ENCODE results near the gene MSI2.

MSI2 gene

GRCh38 chr17:57338257-57338914 lies 82.1 kb downstream of the MSI2 start (continued):
- TF ChIP-seq POU6F1 (CRISPR knock-in tag; IDR thresholded peaks at IDR 0.05; ENCODE audit: borderline replicate concordance, low read depth) (no peak), ZFP30 (CRISPR knock-in tag; IDR thresholded peaks at IDR 0.05) (no peak), TSHZ2 (CRISPR knock-in tag; IDR thresholded peaks at IDR 0.05) (no peak), RARB (CRISPR knock-in tag; IDR thresholded peaks at IDR 0.05) (no peak), CSDC2 (CRISPR knock-in tag; IDR thresholded peaks at IDR 0.05) (no peak), BACH2 (CRISPR knock-in tag; IDR thresholded peaks at IDR 0.05; ENCODE audit: borderline replicate concordance) (no peak)

- ATAC-seq, result no peak
- no peak for TF ChIP-seq PATZ1 (CRISPR knock-in tag; IDR thresholded peaks at IDR 0.05; ENCODE audit: borderline replicate concordance)
- TF ChIP-seq ARNTL (CRISPR knock-in tag; IDR thresholded peaks at IDR 0.05; ENCODE audit: borderline replicate concordance, low read depth), result no peak
Observed at GRCh38 chr17:57340160-57340981, 84.0 kb downstream of the MSI2 start.

GRCh38 chr17:57341611-57342540 lies 85.6 kb downstream of the MSI2 start:
- no peak for TF ChIP-seq ZNF565 (CRISPR knock-in tag; conservative IDR thresholded peaks at IDR 0.05; ENCODE audit: low read depth)
- no peak for TF ChIP-seq ZNF8 (CRISPR knock-in tag; IDR thresholded peaks at IDR 0.05)
- TF ChIP-seq ZFP3 (CRISPR knock-in tag; IDR thresholded peaks at IDR 0.05), result no peak
- TF ChIP-seq OSR1 (CRISPR knock-in tag; IDR thresholded peaks at IDR 0.05), result no peak
- TF ChIP-seq CSRNP3 (CRISPR knock-in tag; IDR thresholded peaks at IDR 0.05), result no peak
- TF ChIP-seq GLIS3 (CRISPR knock-in tag; IDR thresholded peaks at IDR 0.05), result no peak
- TF ChIP-seq CSDC2 (CRISPR knock-in tag; IDR thresholded peaks at IDR 0.05), result no peak
- no peak for ATAC-seq

- ATAC-seq, result no peak
- TF ChIP-seq RARB (CRISPR knock-in tag; IDR thresholded peaks at IDR 0.05), result no peak
- TF ChIP-seq CSDC2 (CRISPR knock-in tag; IDR thresholded peaks at IDR 0.05), result no peak
- no peak for TF ChIP-seq ZNF565 (CRISPR knock-in tag; conservative IDR thresholded peaks at IDR 0.05; ENCODE audit: low read depth)
Observed at GRCh38 chr17:57342963-57343589, 86.8 kb downstream of the MSI2 start.
